LoVo (cell line): ENCODE measurements around the gene USP35.
"Not testable (repeated sequence)": the region's sequence is repeated elsewhere in the genome, so short reads cannot be mapped to it uniquely, and the experiment has no call there.

Source experiments
- DNase-seq: peaks from one replicate; pipeline ENCODE4 v3.0.0-alpha.2; 2016; ENCODE audit warnings: low spot score

USP35 gene

GRCh38 chr11:78216021-78216420 is 27.3 kb downstream of the USP35 start:
- no peak for DNase-seq

DNA sequence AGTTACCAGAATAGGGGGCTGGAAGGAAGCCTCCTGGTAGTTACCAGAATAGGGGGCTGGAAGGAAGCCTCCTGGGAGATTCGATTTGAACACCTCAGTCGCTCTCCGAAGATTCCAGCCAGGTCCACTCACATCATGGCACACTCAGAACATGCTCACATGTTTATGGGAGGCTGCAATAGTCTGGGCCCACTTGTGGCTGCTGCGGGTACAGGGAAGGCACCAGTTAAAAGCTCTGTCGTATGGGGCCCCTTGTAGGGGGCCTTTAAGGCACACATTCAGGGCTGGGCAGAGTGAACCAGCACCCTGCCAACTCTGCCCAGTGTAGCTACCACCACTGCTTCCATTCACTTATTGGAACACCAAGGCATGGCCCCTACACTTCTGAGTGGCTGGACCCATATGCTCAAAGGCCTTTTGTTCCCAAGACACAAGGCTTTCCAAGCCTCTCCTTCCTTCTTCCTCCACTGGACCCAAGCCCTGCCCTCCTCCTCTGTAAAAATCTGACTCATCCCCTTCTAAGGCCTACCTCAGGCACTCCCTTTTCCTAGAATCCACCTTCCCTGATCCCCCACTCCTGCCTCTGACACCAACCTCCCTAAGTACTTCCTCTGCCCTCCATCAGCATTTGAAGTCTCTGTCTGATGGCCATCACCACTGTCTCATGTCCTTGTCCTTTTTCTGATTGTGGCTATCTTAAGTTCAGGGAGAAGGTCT is 28.0 kb downstream of the USP35 start:
- peak; percentile 24 for DNase-seq

- no peak for DNase-seq
Observed at GRCh38 chr11:78217650-78218541, 29.2 kb downstream of the USP35 start.

DNA sequence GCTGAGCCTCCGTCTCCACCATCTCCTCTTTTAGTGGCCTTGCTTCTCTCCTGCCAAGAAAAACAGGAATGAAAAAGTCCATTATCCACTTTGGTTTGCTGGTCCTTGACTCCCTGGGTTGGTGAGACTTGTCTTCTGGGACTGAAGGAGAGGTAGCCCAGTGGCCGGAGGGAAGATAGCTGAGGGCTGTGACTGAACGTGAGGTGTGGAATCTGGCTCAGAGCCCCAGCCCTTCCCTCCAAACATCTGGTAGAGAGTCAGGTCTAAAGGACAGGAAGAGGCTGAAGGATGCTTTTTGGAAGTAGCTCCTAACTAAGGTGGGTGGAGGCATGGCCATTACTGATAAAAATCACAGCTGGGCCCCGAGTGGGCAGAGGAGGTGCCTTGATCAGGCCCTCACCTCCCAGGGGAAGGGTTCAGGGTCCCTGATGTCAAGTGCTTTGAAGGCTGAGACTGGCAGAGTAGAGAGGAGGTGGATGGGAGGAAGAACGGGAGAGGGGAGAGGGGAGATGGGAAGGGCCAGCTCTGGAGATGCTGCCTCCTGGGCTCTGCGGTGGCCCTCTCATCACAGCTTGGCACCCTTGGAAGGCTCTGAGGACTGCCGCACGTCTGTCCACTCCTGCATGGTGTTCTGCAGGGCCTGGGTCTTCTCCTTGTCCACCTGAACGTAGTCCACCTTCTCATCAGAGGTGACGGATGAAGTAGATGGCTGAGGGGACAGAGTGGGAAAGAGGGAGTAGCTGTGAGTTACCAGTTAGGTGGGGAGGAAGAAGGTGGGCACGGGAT is 30.2 kb downstream of the USP35 start:
- no peak for DNase-seq

DNA sequence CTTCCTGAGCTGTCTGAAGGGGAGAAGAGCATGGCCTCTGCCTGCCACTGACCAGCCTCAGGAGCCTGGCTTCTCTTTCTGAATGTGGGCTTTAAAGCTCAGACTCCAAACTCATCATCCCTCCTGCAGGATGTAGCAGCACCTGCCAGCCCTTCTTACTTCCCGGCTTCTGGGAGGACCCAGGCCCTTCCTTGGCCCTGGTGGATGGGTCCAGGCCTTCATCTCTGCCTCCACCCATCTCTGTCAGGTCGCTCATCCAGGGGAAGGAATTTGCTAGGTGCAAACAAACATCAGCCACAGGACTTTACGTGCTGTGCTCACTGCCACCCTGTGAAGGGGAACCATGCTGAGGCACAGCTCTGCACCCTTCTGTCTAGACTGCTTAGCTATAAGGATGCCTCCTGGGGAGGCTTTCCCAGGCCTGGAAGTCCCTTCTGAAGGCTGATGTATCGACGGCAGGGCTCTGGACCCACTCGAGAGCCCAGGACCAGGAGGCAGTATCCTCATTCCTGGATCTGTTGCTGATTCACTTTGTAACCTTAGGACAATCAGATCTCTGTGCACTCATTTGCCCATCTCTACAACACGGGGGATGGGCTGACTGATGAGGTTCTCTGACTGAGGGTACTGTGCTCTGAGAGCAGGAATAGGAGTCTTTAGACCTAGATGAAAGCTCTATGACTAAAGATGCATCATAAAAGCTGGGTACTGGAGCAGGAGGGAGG is 30.9 kb downstream of the USP35 start:
- DNase-seq, result no peak

- no peak for DNase-seq
Observed at GRCh38 chr11:78220218-78221157, 31.8 kb downstream of the USP35 start.

- DNase-seq, result no peak
Observed at GRCh38 chr11:78221396-78222315, 32.9 kb downstream of the USP35 start.

DNA sequence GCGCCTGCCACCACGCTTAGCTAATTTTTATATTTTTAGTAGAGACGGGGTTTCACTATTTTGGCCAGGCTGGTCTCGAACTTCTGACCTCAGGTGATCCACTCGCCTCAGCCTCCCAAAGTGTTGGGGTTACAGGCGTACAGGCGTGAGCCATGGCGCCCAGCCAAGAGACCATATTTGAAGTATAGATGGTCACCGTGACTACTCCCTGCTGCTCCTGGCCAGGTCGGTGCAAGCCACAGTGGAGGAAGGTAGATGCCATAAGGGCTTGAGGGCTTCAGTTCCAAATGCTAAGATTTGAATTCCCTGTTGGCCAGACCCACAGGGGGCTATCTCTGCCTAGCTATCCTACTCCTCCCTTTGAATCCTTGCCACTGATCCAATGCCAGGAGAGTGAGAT is 34.0 kb downstream of the USP35 start:
- DNase-seq, result not testable (repeated sequence)

- no peak for DNase-seq
Observed at GRCh38 chr11:78223320-78223954, 34.7 kb downstream of the USP35 start.

GRCh38 chr11:78224506-78224905 is 35.8 kb downstream of the USP35 start:
- DNase-seq, result no peak

- DNase-seq, result no peak
Observed at GRCh38 chr11:78224906-78225420, 36.2 kb downstream of the USP35 start.

- no peak for DNase-seq
Observed at GRCh38 chr11:78226684-78227680, 38.3 kb downstream of the USP35 start.

GRCh38 chr11:78227921-78228320 is 39.2 kb downstream of the USP35 start:
- no peak for DNase-seq

DNA sequence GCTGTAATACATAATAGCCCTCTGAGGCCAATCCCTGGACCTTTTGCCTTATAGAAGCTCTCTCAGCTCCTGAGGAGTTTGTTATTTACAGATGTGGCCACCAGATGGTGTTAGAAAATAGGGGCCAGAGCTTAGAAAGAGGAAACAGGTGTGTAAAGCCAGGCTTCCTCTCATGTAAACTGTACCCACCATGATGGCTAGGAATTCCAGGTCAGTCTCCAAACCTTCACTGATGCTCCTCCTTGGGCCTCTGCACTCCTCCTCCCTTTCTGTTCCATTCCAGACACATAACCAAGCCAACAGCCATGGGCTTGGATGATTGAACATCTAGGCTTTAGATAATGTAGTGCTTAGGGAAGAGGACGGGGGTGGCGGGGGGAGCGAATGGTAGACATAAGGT is 39.7 kb downstream of the USP35 start:
- DNase-seq, result peak; percentile 59

DNA sequence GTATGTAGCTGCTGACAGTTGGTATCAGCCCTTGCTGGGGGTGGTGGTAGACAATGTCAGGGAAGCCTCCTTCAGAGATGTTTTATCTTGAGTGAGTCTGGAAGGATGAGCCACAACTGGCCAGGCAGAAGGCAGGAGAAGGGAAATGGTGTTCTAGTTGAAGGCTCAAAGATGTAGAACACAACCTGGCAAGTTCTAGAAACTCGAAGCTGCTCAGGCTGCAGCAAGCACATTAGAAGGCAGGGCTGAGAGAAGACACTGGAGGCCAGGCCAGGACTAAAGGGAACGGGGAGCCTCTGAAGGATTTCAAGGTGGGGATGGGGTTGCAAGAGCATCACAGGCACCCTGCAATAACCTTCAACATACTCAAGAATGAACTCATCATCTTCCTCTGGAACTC is 40.4 kb downstream of the USP35 start:
- DNase-seq, result no peak

DNA sequence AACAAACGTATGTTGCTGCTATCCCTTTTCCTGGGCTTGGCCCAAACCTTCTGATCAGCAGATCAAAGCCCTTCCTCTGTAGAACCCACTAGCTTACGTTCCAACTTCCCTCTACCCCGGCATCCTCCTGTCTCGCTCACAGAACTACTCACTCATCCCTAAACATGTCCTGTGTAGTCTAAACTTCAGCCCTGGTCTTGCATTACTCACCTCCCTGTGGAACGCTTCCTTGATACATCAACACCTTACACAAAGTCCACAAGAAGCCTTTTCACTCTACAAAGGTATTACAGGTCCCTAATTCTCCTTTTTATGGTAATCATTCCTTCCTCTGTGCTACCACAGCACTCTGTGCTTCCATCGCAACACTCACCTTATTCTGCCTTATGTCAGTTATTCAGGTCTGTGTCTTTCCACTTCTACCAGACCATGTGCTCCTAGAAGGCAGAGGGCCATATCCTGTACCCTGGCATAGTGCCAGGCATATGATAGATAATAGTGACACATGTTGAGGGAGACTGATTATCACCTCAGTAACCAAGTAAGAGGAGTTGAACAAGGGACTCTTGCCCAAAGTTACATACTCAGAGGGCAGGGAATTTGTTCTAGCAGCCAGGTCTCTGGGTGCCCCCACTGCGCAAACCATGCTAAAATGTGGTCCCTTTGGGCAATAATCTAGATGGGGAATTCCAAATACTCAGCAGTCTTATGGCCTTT is 41.6 kb downstream of the USP35 start:
- DNase-seq, result no peak

- no peak for DNase-seq
Observed at GRCh38 chr11:78231962-78232501, 43.3 kb downstream of the USP35 start.
